Umbilical cord (tissue), 2 donors: Measurements from ENCODE around the gene FGD2. TPM values are rescaled to one million over a fixed set of nuclear protein-coding genes. Genes with fewer than 3 reads are reported as not detected.
A peak's percentile ranks its signal among the peaks of the same experiment; 100 is the strongest.
"Not testable (repeated sequence)": the region's sequence is repeated elsewhere in the genome, so short reads cannot be mapped to it uniquely, and the experiment has no call there.

Experiments
- DNase-seq: peaks from one replicate; pipeline ENCODE4 v3.0.0-alpha.2; 2015; ENCODE audit warnings: low spot score
- total RNA-seq: library from RNA; depleted of rRNA; stranded (reverse); fragments of >200 nt; gene quantifications from one replicate; pipeline ENCODE4 v1.2.3, GENCODE V29; 2014; ENCODE audit warnings: low replicate concordance; ENCODE audit not compliant: insufficient read depth

Gene FGD2
- total RNA-seq, 1 donor from 2014 or later: 6.5 TPM

DNA sequence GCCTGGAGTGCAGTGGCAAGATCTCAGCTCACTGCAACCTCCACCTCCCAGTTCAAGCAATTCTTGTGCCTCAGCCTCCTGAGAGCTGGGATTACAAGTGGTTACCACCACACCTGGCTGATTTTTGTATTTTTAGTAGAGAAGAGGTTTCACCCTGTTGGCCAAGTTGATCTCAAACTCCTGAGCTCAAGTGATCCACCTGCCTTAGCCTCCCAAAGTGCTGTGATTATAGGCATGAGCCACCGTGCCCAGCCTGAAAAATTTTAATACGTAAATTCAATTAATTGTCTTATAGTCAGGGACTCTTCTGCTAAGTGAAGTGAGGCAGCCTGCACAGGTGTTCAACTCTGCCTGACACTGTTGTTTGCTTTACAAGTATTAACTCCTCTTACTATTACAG, 15.1 kb upstream of the FGD2 start:
- DNase-seq: not testable (repeated sequence)

DNA sequence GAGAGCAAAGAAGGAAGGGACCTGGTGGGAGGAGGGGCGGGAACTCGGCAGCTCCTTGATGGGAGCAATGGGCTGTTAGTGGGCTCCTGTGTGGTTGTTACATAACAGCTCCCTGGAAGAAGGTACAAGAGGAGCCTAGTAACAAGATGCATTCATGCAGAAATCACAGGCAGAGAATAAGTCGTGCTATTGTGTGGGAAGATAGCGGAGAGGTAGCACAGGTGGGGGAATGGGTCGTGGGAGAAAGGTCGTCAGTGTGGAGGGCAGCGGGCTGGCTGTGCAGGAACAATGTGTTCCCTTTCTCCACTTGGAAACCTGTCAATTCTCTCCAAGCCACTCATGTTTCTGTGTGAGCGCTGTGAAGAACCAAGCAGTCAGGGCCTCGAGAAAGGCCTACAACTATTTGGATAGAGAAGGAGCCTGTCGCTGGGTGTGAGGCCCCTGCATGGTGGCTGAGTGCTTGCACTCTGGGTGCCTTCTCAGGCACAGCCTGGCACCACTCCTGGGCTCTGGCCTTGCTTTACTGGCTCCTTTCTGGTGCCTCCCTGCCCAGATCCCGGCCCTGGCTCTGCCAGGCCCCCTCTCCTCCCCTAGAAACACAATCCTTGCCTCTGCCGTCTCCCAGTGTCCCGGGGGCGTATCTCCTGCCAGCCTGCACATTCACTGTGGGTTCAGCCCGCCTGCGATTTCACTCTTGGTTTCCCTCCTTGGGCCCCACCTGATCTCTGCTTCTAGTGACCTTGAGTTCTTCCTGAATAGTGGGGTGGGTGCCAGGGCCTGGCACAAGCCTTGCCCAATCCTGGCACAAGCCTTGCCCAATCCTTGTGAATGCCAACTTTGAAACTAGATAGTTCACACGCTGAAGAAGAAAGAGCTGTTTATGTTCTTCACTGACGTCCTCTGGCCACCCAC, 7.4 kb upstream of the FGD2 start:
- DNase-seq: no peak

DNA sequence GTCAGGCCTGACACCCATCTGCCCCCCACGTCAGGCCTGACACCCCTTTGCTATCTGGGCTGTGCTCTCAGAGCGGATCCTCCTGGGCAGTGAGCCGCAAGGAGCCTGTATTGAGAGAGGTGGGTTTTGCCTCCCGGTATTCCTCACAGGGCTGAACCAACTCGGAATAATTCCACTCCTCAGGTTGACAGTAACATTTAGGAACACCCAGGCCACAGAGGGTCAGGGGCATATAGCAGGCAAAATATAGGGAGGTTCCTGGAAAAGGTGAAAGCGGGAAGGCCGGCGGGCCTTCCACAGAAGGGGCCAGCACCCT, 6.8 kb upstream of the FGD2 start:
- no peak for DNase-seq

DNA sequence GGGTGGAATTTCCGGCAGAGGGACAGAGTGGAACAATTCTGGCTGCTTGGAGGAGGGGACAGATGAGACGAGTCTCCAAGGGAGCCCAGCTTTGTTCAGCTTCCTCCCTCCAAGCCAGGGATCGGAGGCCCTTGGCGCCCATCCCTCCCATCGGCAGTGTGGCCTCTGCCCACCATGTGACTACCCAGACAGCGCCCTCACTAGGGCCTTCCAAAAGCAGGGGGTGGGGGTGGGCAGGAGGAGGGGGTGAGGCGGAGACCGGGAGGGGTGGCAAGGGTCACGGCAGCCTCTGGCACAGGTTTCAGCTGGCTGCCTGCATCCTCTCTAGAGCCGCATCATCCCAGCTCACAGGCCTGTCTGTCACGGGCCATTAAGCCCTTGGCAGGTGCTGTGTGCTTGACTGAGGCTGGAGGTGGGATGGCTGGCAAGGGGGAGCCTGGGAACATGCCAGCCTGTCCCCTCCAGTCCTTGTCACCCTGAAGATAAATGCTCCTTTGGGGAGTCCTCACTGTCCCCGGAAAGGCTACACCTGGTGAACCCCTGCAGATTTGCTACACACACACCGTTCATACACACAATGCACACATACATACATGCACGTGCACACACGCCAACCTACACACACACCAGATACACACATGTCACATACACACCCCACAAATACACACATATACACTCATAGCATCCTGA, 6.2 kb upstream of the FGD2 start:
- no peak for DNase-seq

DNA sequence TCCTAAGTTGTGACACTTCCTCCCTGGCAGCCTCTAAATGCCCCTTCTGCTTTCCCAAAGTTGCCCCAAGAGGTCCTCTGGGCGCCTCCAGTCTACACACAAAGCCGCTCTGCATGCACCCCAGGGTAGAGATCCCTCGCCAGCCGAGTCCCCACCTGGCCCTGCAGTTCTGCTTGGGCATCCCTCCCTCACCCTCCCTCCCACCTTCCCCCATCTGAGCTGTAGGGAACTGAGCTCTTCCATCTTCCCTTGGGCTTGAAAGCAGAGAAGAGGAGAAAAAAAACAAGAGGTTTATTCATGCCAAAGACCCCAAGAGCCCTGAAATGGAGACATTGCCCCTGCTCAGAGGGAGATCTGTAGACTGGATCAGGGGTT, 5.7 kb upstream of the FGD2 start:
- no peak for DNase-seq

GRCh38 chr6:37004044-37004980, 1.1 kb upstream of the FGD2 start:
- no peak for DNase-seq

DNA sequence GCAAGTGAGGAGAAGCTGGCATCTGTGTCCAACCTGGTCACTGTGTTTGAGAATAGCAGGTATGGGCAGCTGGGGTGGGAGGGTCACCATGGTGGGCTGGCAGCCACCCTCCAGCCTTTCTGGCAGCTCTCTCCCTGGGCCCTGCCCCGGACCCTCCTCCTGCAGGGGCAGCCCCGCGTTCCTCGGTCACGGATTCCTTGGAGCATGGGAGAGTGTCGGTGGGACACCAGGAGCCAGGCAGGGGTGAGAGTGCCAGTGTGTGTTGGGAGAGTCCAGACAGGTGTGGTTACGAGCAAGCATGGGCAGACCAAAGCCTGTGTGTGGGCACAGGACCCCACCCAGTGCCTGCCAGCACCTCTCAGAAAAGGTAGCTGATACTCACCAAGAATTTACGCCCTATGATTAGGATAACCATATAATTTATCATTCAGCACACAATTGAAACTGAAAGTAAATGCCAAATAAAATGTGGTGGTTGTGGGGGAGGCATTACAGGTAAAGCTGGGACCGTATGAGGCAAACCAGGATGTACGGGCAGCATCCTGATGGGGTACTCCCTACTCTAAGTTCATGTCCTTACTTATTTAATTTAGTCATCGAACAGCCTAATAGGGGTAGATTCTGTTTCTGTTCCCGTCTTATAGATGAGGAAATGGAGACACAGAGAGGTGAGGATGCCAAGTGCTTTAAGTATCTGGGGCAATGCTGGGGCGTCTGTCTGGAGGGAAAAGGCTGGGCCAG, 542 bp downstream of the FGD2 start:
- no peak for DNase-seq

- no peak for DNase-seq
Measured at GRCh38 chr6:37006793-37007339, 1.4 kb downstream of the FGD2 start.

DNA sequence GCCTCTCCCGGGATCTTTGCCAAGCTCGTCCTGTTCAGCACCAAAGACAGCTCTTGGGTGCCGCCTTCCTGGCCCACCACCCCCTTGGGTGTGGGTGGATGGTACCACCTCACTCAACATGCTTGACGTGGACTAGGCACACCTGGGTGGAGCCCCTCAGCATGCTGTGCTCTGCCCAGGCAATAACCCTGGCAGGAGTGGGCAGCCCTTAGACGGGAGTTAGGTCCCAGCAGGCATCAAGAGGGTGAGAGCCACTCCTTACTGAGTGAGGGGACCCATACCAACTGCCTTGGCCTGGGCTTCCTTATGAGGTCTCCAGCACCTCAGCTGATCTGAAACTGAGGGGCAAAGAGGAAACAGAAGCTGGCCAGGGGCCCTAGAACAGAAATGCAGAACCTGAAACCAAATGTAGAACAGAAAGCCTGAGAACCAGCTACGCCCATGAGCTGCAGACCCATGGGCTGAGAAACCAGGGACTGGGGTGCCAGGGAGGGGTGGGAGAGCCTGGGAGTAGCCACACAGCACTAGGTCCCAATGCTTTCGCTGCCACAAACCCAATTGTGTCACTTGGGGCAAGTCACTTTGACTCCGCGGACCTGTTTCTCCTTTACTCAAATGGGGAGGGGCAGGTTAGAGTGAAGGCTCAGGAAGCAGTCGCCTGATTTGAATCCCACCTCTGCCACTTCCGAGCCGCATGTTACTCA, 2.0 kb downstream of the FGD2 start:
- DNase-seq: peak; percentile 45

DNA sequence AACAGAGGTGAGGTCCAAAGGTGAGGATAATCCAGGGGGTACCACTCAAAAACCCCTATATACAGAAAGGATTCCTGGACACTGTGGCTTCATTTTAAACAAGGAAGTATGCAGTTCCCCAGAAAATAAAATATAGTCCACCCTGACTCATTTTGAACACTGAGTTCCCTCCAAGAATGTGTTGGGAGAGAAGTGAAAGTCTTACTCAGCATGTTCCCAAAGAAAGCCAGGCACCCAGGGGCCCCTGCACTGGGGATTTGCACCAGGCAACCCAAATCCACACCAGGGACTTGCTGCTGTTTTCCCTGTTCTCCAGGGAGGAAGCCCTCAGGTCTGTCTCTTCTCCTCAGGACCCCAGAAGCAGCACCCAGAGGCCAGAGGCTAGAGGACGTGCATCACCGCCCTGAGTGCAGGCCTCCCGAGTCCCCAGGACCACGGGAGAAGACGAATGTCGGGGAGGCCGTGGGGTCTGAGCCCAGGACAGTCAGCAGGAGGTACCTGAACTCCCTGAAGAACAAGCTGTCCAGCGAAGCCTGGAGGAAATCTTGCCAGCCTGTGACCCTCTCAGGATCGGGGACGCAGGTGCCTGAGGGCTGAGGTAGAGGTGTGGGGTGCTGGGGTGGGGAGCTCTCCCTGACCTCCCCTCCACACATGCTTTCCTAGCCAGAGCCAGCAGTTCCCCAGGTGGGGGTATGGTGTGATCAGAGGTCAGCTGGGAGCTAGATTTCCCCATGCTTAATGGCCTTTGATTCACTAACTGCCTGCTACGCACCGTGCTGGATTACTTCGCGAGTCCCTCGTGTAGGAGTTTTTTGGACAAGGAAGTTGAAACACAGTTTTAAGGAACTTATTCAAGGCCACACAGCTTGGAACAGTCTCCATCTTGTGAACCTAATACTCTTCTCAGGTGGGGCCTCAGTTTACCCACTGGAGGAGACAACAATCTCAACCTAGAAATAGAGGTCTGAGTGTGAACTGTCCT, 3.3 kb downstream of the FGD2 start:
- DNase-seq: peak; percentile 56

GRCh38 chr6:37010402-37010892, 5.0 kb downstream of the FGD2 start:
- DNase-seq: no peak

DNA sequence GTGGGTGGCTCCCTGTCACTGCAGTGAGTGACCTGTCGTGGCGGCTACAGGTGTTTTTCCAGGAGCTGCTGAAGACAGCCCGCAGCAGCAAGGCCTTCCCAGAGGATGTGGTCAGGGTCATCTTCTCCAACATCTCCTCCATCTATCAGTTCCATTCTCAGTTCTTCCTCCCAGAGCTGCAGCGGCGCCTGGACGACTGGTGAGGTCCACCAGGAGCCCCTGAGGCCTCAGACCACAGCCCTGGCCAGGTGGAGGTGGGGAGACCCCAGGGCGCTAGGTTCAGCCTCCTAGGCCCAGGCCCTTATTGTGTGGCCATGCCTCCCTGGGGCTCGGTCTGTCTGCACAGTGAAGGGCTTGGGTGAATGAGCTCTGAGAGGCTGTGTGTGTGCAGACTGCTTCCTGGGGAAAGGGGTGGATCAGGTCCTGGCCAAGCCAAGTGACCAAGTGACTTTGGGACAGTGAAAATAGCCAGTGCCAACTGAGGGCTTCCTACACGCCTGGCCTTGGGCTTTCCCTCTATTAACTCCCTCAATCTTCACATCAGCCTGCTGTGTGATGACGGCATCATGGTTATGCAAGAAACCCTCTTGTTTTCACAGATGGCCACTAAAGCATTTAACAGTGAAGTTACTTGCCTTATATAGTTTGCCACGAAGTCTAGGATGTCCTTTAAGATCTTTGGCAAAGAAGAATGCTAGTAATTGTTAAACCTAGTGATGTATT, 6.4 kb downstream of the FGD2 start:
- DNase-seq: no peak

DNA sequence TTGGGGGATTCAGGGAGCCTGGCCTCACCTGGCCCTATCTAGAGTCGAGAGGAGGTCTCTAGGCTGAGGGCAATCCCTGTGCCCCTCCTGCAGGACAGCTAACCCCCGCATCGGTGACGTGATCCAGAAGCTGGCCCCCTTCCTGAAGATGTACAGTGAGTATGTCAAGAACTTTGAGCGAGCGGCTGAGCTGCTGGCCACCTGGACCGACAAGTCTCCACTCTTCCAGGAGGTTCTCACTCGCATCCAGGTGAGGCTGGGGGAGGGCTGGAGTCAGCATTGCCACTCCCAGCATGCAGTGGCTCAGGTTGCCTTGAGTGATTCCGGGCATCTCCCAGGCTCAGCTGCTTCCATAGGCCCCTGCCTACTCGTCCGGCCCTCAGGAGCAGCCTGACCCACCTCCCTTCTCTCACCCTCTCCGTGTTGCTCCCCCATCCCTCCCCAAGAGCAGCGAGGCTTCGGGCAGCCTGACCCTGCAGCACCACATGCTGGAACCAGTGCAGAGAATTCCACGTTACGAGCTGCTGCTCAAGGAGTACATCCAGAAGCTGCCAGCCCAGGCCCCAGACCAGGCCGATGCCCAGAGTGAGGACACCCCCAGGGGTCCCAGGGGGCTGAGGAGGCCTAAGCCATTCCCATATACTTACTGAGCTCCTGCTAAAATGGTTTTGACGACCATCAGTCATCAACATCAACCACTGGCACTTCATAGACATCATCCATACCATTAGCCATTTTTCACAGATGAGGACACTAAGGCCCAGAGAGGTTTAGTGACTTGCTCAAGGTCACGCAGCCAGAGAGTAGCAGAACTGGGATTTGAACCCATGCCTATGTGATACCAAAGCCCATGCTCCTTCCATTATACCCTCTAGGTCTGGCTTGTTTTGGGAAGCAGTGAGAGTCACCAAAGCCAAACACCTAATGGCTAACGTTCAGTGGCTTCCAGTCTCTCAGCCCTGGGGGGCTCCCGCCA, 8.3 kb downstream of the FGD2 start:
- no peak for DNase-seq

- DNase-seq: no peak
Measured at GRCh38 chr6:37014667-37015066, 9.2 kb downstream of the FGD2 start.

DNA sequence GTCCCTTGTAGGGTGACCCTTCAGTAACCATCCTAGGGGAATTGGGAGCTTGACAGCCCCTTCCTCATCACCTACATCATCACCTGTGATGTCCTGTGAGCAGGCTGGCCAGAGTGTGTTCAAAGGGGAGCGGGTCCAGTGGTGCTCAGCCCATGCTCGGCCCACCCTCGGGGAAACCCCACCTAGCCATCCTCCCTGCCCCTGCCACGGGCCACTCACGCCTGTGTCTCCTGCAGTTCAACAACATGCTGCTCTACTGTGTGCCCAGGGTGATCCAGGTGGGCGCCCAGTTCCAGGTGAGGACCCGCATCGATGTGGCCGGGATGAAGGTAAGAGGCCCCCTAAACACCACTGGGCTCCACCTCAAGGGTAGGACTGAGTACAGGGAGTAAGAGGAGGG, 10.1 kb downstream of the FGD2 start:
- DNase-seq: no peak

GRCh38 chr6:37016995-37017394, 11.5 kb downstream of the FGD2 start:
- DNase-seq: no peak

- no peak for DNase-seq
Measured at GRCh38 chr6:37017606-37018197, 12.2 kb downstream of the FGD2 start.
